GM18511 (cell line): Measurements from ENCODE around the gene LRIG1.

Experiments
- ATAC-seq: cut with Tn5 transposase; IDR thresholded peaks from one replicate; pipeline ENCODE4 v1.9.1; 2021; ENCODE audit warnings: mild to moderate bottlenecking, moderate library complexity; ENCODE audit not compliant: unreplicated experiment

The LRIG1 gene

DNA sequence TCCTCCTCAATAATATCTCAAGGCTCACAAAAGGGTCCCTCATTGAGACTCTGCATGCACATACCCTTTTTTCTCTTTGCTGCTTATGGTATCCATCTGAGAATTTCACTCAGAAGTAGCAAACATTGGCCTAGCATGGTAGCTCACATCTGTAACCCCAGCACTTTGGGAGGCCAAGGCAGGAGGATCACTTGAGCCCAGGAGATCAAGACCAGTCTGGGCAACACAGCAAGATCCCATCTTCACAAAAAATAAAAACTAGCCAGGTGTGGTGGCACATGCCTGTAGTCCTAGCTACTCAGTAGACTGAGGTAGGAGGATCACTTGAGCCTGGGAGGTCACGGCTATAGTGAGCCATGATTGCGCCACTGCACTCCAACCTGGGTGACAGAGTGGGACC, 11.7 kb downstream of the LRIG1 start:
- ATAC-seq = no peak

DNA sequence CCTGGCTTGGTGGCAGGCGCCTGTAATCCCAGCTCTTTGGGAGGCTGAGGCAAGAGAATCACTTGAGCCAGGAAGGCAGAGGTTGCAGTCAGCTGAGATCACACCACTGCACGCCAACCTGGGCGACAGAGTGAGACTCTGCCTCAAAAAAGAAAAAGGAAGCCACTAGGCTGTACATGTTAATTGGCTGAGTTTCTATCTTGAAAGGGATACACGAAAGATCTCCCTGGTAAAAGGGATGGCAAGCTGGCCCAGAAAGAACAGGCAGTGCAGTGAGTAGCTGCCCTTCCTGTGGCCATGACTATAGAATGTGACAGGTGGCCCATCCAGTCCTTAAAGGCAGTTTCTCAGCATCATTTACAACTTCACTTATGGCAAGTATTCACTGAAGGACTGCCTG, 12.3 kb downstream of the LRIG1 start:
- peak; percentile 40 for ATAC-seq

DNA sequence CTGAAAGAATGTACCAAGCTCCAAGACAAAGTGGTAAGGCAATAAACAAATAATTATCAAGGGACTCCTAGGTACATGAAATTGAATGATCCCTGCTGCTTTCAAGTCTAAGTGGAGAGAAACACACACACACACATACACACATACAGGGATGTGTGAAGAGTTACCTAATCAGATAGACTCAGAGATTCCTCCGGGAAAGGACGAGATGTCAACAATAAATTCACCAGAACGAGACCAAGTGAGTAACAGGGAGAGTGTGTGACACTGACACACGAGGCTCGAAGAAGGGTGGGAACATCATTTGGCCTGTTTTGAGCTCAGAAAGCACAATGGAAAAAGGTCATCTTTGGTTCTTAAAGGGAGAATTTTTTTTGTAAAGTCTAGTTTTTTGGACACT, 13.4 kb downstream of the LRIG1 start:
- no peak for ATAC-seq

DNA sequence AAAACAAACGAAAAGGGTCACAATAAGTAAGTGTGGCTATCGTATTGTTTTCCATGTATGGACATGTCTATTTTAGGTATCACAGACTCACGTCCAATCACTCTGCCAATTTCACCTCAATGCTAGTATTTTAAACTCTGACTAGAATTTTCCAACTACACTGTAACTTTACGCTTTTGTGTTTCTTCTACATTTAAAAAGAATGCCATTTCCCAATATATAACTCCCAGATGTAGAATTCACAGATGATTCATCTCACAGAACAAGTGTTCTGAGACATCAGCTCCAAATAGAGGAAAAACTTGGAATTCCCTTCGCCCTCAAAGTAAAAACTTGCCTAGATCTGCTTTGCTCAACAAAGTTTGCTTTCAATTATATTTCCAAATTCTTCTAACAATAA, 14.2 kb downstream of the LRIG1 start:
- no peak for ATAC-seq

DNA sequence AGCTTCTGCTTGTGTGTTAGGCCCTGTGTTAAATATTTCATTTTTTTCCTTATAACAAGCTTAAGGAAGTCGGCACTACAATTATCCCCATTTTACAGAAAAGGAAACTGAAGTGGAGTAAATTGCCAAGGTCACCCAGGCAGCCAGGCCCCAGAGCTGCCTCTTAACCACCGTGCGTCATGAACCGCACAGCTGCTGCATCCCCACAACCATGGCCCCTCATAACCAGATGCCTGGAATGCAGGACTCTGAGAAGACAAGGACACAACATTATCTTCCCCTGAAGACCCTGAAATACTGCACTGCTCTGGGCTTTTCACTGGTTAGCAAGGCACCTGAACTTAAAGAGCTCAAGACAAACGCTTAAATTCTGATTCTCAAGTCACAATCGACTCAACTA, 14.6 kb downstream of the LRIG1 start:
- no peak for ATAC-seq

DNA sequence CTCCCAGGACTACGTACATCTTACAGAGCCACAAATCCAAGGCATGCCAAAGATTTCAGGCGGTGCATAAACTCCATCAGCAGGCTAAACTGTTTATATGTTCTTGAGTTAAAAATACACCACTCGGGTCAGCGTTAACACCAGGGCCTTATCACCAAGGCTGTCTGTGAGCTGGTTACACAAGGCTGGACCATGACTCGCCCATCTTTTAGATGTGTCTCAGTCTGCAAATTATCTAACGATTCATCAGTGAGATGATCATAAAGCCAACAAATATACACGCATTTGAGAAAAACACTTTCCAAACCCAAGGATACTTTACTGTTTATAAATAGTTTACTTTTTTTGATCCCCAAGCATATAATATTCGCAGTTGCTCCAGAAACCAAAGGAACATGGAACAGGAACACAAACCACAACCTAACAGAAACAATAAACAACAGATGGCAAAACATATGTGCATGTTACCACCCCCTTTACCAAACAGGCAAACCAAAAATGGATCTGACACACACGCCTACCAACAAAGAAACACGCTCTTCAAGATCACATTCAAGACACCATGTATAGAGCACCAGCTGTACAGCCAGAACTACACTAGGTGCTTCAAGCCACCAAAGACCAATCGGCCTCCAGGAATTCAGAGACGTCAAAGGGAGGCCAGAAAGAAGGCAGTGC, 15.4 kb downstream of the LRIG1 start:
- no peak for ATAC-seq

DNA sequence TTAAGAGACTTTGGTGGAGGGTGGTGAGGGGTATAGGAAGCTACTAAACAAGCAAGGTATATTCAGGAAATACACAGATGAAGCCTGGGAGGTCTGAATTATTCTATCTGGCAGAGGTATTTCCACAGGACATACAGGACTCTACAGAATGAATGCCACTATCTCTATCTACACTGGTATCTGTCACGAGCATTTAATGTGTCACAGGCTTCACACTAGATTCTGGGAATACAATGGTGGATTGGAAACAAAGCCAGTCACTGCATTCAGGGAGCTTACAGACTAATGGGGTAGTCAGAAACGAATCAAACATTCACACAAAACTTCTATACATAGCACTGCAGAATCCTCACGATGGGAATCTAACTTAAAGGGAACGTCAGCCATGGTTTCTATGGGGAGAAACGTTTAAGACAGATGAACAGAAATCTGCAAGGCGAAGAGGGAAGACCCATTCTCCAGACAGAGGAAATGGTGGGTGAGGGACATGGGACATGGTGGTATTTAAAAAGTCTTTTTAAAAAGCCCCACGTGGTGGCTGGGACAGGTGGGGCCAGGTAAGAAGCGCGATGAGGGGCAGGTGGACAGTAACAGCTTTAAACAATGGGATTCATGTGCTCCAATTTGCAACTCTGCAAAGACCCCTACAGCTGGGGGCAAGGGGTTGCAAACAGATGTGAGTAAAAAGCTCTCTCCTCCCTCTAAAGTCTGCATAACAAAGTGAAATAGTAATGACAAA, 16.5 kb downstream of the LRIG1 start:
- ATAC-seq = no peak

DNA sequence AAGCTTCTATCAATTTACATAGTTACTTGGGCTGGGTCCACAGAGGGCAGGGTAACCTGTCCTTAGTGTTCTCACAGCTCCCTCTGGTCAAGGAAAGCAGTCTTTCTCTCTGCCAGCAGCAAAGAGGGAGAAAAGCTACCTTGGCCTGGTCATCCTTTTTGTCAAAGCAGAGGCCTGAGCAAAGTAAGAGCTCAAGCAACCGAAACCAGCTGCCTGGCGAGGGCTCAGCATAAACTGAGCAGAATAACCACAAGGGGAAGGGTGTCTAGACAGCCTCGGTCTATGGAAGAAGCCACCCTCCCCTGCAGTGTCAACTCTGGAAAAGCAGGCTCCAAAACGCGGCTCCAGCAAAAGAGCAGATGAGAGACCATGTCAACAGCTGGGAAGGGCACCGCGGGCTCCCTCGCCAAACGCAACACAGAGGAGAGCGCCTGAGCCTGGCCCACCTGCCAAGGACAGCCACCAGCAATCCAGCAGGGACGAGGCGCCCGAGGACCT, 17.4 kb downstream of the LRIG1 start:
- peak; percentile 46 for ATAC-seq

DNA sequence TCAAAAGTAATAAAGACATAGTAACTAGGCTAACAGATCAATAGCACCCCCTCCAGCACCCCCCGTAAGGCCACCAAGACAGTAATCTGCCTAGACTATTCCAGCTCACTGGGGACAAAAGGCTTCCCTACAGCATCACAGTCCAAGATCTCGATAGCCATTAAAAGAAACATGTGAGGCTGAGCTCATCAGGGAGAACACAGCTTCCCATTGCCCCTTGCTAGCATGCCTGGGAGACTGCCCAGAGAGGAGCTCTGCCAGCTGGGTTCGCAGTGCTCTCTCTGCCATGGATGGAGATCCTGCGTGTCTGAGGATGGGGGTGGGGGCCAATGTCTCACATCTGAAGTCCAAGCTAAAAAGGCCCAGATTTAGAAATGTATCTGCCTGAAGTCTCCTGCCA, 17.8 kb downstream of the LRIG1 start:
- no peak for ATAC-seq

DNA sequence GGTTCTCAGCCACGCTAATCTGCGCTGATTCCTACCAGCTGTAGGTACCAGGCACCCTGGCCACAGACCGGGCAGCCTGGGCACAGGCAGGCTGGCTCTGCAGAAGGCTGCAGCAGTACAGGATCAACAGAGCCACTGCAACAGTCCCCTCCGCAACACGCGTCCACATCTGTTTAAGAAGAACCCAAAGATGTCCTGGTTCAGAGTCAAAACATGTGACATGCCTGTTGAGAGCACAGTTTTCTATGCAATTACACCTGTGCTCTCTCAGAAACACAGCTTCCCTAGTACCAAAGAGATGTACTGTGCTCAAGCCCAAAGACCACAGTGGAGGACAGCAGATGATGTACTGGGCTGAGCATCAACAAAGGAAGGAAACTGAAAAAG, 18.8 kb downstream of the LRIG1 start:
- ATAC-seq = no peak

DNA sequence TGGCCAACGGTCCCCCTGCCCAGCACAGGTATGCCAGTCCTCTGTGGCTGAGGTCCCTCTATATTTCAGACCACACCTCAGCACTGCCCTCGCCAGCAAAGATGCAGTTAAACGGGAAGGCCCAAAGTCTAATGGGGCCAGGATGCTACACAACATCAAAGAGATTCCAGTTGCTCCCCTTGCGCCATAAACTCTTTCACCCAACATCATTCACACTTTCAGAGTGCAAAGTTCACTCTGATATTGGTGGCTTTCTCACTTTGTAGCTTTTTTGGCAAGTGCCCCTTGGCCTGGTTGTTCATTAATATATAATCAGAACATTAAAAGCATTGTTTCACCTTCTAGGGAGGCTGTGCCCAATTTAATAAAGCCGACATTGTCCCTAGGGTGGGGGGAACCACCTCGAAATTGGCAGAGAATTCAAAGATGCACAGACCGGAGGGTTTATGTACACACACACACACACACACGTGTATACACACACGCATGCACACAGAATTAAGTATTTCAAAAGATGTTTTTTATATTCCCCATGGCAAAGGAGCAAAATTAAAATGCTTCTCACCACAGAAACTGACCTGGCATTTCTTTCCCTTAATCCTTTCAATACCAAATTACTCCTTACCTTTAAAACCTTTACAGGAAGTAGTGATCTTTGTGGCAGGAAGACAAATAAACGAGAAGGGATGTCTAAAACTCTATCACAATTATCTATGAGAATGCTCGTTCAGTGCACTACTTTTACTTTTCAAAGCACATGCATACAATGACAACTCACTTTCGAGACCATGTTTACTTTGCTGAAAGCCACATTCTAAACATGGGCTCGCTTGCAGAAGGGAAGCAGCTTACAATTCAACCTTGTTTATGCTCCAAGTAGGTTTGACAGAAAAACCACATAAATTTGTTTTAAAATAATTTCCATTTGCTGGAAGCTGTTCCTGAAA, 19.5 kb downstream of the LRIG1 start:
- peak; percentile 43 for ATAC-seq

DNA sequence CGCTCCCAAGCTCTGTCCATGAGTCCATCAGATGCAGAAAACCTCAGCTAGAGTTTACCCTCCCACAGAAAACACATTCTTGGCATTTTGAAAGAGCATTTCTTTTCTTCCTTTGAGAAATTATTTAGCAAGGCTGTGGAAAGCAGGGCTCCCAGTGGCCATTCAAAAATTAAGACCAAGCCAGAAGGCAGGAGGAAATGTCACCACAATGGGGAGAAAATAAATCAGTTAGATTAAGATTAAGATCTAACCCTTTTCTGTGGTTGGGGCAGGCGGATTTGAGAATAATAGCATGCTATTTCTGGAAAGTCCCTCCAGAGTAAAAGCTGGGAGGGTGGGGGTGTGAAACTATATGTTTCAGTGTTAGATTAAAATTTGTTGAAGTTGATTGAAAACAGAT, 20.2 kb downstream of the LRIG1 start:
- peak; percentile 58 for ATAC-seq

DNA sequence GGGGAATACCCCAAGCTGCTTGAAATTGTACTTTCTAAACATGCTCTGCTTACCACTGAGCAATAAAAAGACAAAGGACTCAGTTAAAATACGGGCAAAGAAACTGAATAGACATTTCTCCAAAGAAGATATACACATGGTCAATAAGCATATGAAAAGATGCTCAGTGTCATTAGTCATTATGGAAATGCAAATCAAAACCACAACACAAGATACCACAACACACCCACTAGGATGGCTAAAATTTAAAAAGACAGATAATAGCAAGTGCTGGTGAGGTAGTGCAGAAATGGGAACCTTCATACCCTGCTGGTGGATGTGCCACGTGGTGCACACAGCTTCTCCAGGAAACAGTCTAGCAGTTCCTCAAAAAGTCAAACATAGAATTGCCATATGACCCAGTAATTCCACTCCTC, 21.3 kb downstream of the LRIG1 start:
- ATAC-seq = peak; percentile 44

DNA sequence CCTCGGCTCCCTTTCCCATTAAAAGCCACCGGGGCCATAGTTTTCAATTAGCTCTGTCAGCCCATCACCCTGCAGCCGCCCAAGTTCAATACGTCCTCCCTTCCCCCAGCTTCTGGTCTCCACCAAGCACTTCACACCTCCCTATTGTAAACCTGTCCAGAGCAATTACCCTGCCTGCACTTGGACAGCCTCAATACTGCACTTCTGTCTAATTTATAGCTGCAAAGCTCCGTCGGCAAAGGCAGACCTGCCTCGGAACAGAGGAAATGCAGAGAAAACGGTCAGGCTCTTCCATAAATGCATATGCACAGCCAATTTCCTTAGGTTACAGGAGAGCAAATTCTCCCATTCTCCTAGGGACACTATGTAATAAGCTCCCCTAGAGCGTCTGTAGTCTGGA, 21.9 kb downstream of the LRIG1 start:
- ATAC-seq = no peak

DNA sequence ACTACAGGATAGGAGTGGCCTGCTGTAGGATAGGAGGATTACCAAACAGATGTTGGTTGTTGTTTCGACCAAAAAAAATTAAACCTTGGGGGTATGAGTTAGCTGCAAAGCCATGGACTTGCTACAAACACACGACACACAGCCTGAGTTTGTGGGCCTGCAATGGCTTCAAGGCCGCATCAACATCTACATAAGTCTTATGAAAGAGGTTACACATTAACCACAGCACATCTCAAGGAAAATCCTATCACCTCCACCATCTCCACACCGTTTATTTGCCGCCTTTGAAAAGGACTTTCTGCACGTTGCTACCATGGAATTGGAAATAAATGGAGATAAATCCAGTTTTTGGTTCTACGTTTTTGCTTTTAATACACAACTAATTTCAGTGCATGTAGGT, 23.0 kb downstream of the LRIG1 start:
- ATAC-seq = no peak

DNA sequence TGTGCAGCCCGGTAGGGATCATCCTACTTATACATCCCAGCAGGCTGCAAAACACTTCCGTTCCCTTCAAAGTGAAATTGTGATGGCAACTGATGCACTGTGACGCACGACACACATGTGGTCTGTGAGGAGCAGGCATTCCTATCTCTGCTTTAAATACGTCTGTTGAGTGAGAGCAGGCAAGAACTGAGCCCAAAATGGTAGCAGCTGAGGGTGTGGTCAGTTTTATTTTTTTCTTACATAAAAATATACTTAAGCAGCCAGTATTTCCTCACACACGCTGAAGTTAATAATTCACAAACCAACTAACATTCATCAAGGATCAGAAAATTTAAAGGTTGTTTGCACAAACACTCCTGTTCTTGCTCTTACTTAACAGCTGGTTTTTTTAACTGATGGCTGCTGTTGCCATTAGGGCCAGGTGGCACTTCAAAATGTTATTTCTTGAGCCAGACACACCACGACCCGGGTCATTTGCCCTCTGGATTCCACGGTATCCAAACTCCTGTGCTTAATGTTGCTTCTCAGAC, 23.9 kb downstream of the LRIG1 start:
- ATAC-seq = no peak

DNA sequence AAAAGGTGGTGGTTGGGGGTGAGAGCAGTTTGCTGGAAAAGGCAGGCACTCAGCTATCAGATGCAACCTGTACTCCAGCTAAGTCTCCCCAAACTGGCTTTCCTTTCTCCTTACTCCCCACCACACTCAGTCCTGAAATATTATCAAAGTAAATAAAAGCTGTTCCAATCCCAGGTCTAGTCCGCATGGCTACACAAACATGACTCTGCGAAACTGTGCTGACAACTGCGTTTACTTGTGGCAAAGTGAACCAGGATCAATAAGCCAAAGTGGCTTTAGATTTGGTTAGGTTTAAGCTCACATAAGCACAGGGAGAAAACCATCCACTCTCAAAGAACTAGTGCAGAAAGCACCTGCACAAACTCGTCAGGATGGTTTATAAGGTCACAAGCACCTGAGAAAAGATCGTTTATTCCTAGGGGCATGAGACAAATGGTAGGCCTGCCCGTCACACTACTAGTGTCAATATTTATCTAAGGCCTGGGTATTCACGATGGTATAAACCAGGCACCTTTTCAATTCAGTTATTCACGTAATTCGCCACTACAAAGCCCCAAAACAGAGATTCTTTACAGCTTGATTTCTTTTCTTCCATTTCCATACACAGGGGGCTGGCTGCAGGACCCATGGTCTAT, 25.3 kb downstream of the LRIG1 start:
- ATAC-seq = no peak

DNA sequence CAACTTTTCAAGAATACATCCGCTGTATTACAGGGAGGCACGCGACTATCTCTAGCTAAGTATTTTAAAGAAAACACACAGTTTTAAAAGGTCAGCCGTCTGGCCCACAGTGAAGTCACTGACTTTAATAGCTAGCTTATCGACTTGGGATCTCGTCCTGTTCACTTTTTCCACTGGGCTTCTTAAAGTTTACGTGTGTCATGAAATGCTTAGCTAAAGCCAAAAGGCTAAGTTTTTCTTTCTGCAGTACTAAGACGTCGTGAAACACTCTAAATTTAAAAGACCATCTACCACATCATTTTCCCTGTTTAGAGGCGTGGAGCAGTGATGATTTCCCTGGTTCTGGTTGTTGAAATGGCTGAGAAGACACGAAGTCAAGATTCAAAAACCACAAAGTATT, 27.1 kb downstream of the LRIG1 start:
- no peak for ATAC-seq

DNA sequence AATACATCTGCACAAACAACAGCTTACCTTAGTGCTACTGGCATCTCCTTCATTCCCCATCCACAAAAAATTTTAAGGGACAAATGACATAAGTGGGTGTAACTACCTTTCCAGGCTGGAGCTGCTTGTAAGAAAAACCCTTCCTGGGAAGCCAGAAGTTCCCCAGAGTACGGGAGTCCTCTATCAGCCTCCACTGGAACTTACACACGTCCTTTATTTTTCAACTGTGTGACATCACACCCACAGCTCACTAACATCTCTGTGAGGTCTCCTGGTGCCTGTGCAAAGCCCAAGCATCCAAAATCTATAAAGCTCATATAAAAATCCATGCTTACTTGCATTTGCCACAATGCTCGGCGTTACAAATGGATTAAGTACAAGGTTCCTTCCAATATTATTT, 27.6 kb downstream of the LRIG1 start:
- ATAC-seq = no peak

DNA sequence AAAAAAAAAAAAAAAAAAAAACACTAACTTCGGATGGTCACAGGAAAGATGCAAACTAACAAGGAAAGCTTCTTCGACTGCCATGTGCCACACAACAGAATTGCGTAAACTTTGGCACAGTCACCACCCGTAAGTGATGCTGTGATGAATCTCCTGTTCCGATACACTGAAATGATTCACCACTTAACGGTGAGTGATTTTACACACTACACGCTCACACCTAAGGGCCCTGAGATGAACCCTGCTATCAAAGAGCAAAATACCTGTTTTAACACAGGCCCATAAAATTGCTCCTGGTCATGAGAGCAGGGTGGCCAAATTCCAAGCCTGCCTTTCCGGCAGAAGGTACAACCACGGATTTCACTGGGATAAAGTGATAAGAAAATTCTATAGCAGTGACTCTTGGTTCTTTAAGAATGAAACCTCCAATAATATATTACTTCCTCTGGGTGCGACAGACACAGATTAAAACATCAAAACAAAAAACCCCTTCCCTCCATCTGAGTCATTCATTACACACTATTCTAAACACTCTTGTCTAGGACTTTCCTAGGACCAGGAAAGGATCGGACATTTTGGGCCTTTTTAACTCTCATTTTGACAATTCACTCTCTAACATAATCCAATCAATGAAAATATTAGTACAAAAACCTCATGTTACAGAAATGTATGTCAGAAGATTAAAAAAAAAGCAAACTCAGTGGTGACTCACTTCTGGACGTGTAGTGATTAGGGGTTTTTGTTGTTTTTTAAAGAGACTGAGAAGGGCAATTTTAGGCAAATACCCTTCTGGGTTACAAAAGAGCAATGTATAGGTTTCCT, 28.3 kb downstream of the LRIG1 start:
- ATAC-seq = peak; percentile 68
